PC-9 (cell line): ENCODE measurements around the gene MARCHF3. TPM values are rescaled to one million over a fixed set of nuclear protein-coding genes. Genes with fewer than 3 reads are reported as not detected.

Experiments used
- BruUV-seq: library from RNA; stranded (reverse); fragments of 400-500 nt; replicated peaks from 2 replicates; lab custom pipeline; 2021; lab: Mats Ljungman, UMichigan
- CTCF ChIA-PET: fragments of 300-600 bp; sonication (Branson Sonifier 250); formaldehyde crosslinking; loops from one replicate; lab custom pipeline; 2022; ENCODE audit warnings: antibody characterized with exemption; lab: Charles Lee
- POLR2A ChIA-PET: fragments of 300-600 bp; sonication (Branson Sonifier 250); formaldehyde crosslinking; loops from one replicate; lab custom pipeline; 2022; ENCODE audit warnings: antibody characterized with exemption; ENCODE audit not compliant: unreplicated experiment; lab: Charles Lee
- DNase-seq, 2 experiments: peaks; one replicate each; pipeline versions ENCODE4 v3.0.0 to v3.0.0-alpha.2; 2015 to 2022; ENCODE audit warnings: mixed read lengths in 1 of 2
- H2AFZ ChIP-seq: fragments of 200-600 bp; sonication (generic); 2 replicates; pipeline ENCODE4 v1.8.1; 2017; ENCODE audit warnings: antibody characterized with exemption
- H3F3A ChIP-seq: fragments of 200-600 bp; sonication (generic); 2 replicates; pipeline ENCODE4 v1.8.1; 2017; ENCODE audit warnings: antibody characterized with exemption, mild to moderate bottlenecking, low read depth; ENCODE audit not compliant: insufficient read depth
- H3K27ac ChIP-seq: fragments of 200-600 bp; sonication (generic); 2 replicates; pipeline ENCODE4 v1.6.1; 2016; ENCODE audit warnings: mixed run types
- H3K27me3 ChIP-seq: fragments of 200-600 bp; sonication (generic); 2 replicates; pipeline ENCODE4 v1.6.1; 2016; ENCODE audit warnings: low read depth, mixed run types; ENCODE audit not compliant: insufficient read depth
- H3K36me3 ChIP-seq: fragments of 200-600 bp; sonication (generic); 2 replicates; pipeline ENCODE4 v1.6.1; 2016; ENCODE audit warnings: low read depth, mixed run types
- H3K4me1 ChIP-seq: fragments of 200-600 bp; sonication (generic); replicated peaks from 2 replicates; pipeline ENCODE4 v1.6.1; 2016; ENCODE audit warnings: mixed run types; ENCODE audit not compliant: insufficient read depth
- H3K4me2 ChIP-seq: fragments of 200-600 bp; sonication (generic); 2 replicates; pipeline ENCODE4 v1.6.1; 2017; ENCODE audit warnings: mixed run types
- H3K4me3 ChIP-seq: fragments of 200-600 bp; sonication (generic); 2 replicates; pipeline ENCODE4 v1.6.1; 2016; ENCODE audit warnings: mixed run types
- H3K79me2 ChIP-seq: fragments of 200-600 bp; sonication (generic); 2 replicates; pipeline ENCODE4 v1.6.1; 2017; ENCODE audit warnings: low read depth, mixed run types
- H3K9me2 ChIP-seq: fragments of 200-600 bp; sonication (generic); 2 replicates; pipeline ENCODE4 v1.8.1; 2017; ENCODE audit warnings: mild to moderate bottlenecking; ENCODE audit not compliant: insufficient read depth
- H3K9me3 ChIP-seq: fragments of 200-600 bp; sonication (generic); 2 replicates; pipeline ENCODE4 v1.8.1; 2016; ENCODE audit warnings: low read depth; ENCODE audit not compliant: insufficient read depth
- H4K20me1 ChIP-seq: fragments of 200-600 bp; sonication (generic); 2 replicates; pipeline ENCODE4 v1.8.1; 2017; ENCODE audit not compliant: insufficient read depth
- EZH2 ChIP-seq: fragments of 200-600 bp; sonication (generic); IDR thresholded peaks from 2 replicates; pipeline ENCODE4 v1.8.0; 2017; ENCODE audit warnings: antibody characterized with exemption, low read depth
- intact Hi-C: fragments of 100-400 bp; cut with micrococcal nuclease; formaldehyde crosslinking; loops from one replicate; pipeline ENCODE4 v1.10.0; 2022; ENCODE audit not compliant: unreplicated experiment
- total RNA-seq: library from RNA; stranded (reverse); gene quantifications from 2 replicates; pipeline ENCODE4 v1.2.3, GENCODE V29; 2021
- TF ChIP-seq, protein P1 (sequence below): fragments of 200-600 bp; sonication (generic); conservative IDR thresholded peaks from 2 replicates; pipeline ENCODE4 v1.6.1; 2017; ENCODE audit warnings: mixed run types, antibody characterized with exemption, mild to moderate bottlenecking, moderate library complexity

The MARCHF3 gene
- total RNA-seq, 1 experiment from 2014 or later: 0.35 TPM

DNA sequence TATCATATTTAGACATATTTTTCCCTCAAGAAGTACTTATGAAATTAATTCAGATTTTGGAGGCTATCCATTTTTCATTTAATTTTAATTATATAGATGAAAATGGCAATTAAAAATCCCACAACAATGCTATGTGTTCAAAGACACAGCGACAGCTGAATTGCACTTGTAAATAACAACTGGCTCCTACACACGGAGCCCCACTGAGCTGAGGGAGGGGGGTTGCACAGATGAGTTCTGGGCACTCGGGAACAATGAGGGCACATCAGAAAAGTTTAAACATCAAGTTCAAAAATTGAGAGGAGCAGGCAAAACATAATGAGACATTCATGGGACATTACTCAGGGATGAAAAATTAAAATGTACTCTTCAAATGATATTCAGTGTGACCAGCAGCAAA, 104.9 kb downstream of the MARCHF3 start:
- POLR2A ChIA-PET: no interaction called here
- H3K27ac ChIP-seq: no peak overlapping the region
- no peaks in the 10 kb centered on the region for H3F3A ChIP-seq
- H3K4me1 ChIP-seq: no peaks in the 10 kb centered on the region
- H3K79me2 ChIP-seq: no peaks in the 10 kb centered on the region
- no peak for DNase-seq
- no peaks in the 10 kb centered on the region for H4K20me1 ChIP-seq
- no peaks in the 10 kb centered on the region for H3K9me3 ChIP-seq
- CTCF ChIA-PET: no interaction called here
- H3K4me2 ChIP-seq: no peak overlapping the region
- H2AFZ ChIP-seq: no peak overlapping the region
- H3K4me3 ChIP-seq: no peak overlapping the region
- no peak for TF ChIP-seq EZH2
- TF ChIP-seq, protein P1, sequence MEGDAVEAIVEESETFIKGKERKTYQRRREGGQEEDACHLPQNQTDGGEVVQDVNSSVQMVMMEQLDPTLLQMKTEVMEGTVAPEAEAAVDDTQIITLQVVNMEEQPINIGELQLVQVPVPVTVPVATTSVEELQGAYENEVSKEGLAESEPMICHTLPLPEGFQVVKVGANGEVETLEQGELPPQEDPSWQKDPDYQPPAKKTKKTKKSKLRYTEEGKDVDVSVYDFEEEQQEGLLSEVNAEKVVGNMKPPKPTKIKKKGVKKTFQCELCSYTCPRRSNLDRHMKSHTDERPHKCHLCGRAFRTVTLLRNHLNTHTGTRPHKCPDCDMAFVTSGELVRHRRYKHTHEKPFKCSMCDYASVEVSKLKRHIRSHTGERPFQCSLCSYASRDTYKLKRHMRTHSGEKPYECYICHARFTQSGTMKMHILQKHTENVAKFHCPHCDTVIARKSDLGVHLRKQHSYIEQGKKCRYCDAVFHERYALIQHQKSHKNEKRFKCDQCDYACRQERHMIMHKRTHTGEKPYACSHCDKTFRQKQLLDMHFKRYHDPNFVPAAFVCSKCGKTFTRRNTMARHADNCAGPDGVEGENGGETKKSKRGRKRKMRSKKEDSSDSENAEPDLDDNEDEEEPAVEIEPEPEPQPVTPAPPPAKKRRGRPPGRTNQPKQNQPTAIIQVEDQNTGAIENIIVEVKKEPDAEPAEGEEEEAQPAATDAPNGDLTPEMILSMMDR: no peak
- intact Hi-C loops: no loop called here
- no peaks in the 10 kb centered on the region for H3K27me3 ChIP-seq
- no peaks in the 10 kb centered on the region for H3K36me3 ChIP-seq
- no TSS peak for BruUV-seq
- no peaks in the 10 kb centered on the region for H3K9me2 ChIP-seq

DNA sequence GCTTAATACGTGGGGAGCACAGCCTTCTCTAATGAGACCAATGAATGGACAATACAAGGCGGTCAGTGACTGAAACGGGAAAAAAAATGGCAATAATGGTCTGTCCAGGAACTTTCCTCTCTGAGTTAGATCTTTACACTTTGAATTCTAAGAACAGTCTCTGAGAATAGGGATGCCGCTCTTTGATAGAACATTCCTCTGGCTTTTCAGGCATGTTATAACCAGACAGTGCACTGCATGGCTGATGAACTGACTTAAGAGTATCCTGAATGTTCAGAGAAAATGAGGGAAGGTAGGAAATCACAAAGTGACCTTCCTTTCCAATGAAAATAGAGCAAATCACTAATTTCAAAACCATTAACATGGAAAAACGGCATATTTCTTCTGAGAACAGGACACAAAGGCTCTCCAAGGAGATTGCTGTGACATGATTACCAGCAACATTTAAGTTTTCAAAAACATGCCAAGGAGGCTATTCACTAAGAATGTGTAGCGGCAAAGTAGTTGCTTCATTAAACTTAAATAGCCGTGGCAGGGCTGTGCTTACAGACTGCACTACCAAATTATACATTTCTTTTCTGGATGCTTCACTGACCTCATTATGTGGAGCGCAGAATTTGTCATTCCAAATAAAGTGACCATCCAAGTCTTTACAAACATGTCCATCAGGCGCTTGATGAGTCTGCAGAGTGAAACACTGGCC, 105.9 kb downstream of the MARCHF3 start:
- no peaks in the 10 kb centered on the region for H3K9me2 ChIP-seq
- intact Hi-C loops: no loop called here
- POLR2A ChIA-PET: no interaction called here

DNA sequence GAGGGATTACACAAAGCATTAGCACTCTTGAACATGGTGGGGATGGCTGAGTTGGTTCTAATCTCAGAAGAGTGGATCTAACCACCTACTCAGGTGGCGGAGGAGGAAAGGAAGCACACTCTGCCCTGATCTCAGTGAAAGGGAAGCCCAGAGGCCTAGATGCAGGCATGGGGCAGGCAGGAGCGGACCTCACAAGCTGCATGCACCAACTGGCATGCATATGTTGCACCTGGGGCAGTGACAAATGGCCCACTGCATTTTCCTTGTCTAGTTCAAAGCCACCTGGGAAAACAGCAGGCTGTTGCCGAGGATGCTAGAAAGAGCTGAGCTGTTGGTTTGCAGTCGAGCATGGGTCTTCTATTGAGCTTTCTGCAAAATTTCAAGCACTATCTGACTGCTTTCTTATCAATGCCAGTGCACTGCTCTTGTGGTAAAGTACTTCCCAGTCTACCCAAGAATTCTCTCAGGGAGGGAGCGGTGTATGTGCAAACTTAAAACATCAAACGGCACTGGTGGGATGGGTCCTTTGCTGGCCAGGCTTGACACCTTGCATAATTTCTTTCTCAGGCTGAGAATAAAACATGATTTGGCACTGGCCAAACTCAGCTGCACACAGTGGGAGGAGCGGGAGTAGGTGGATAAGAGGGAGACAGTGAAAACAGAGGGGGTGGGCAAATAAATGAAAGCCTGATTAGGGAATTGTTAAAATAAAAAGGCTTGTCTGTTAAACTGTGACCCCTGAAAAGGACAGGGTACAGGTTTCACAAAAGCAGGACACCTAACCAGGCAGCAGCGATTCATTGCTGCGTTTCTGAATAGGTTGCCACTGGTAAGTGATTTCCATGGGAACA, 108.9 kb downstream of the MARCHF3 start:
- Histone ChIP-seq H3K4me2 (no peak overlapping the region), H3K4me3 (no peak overlapping the region), H2AFZ (no peak overlapping the region), H4K20me1 (no peaks in the 10 kb centered on the region), H3K27me3 (no peaks in the 10 kb centered on the region), H3K79me2 (no peaks in the 10 kb centered on the region), H3K36me3 (no peaks in the 10 kb centered on the region), H3K9me2 (no peaks in the 10 kb centered on the region), H3K27ac (no peak overlapping the region), H3K9me3 (no peaks in the 10 kb centered on the region), H3F3A (peaks cover 12% of the 10 kb centered on the region; the same call in 1 of the 2 replicates), H3K4me1 (peaks cover 19% of the 10 kb centered on the region)
- intact Hi-C loops: no loop called here
- no peak for DNase-seq
- ChIA-PET CTCF (no interaction called here), POLR2A (no interaction called here)
- no peak for TF ChIP-seq EZH2
- TF ChIP-seq, protein P1: no peak
- no TSS peak for BruUV-seq

More for the DNA sequence above, 105.9 kb downstream of the MARCHF3 start:
- CTCF ChIA-PET: no interaction called here
- no peak overlapping the region for H3K4me2 ChIP-seq
- H3K79me2 ChIP-seq: no peaks in the 10 kb centered on the region
- no TSS peak for BruUV-seq
- no peaks in the 10 kb centered on the region for H3K4me1 ChIP-seq
- no peak overlapping the region for H3K27ac ChIP-seq
- TF ChIP-seq EZH2: no peak
- TF ChIP-seq, protein P1: no peak
- no peak overlapping the region for H3K4me3 ChIP-seq
- no peaks in the 10 kb centered on the region for H3K36me3 ChIP-seq
- H3F3A ChIP-seq: no peaks in the 10 kb centered on the region
- no peaks in the 10 kb centered on the region for H3K27me3 ChIP-seq
- H4K20me1 ChIP-seq: no peaks in the 10 kb centered on the region
- DNase-seq: no peak
- H2AFZ ChIP-seq: no peak overlapping the region
- H3K9me3 ChIP-seq: no peaks in the 10 kb centered on the region
